H54 (cell line): ENCODE data around the gene NLRX1.
"Not testable (repeated sequence)": the region's sequence is repeated elsewhere in the genome, so short reads cannot be mapped to it uniquely, and the experiment has no call there.

Experiments
- DNase-seq: peaks from one replicate; pipeline ENCODE4 v3.0.0; 2011; ENCODE audit warnings: low spot score, mixed read lengths; ENCODE audit not compliant: insufficient read length
- FAIRE-seq: peaks from 3 replicates; lab custom pipeline; 2011; peaks lifted over from hg19 to GRCh38; lab: Jason Lieb, UNC
- POLR2A ChIP-seq: IDR thresholded peaks from 2 replicates; pipeline ENCODE4 v1.6.1; 2011; ENCODE audit warnings: low read depth, mild to moderate bottlenecking, low read length

The NLRX1 gene

GRCh38 chr11:119187123-119187892 is 18.8 kb downstream of the NLRX1 start:
- TF ChIP-seq POLR2A, result no peak
- DNase-seq, result no peak
- FAIRE-seq, result no peak

- DNase-seq, result no peak
- no peak for FAIRE-seq
- TF ChIP-seq POLR2A, result no peak
Measured at GRCh38 chr11:119188067-119188466, 19.5 kb downstream of the NLRX1 start.

GRCh38 chr11:119188887-119189286 is 20.4 kb downstream of the NLRX1 start:
- no peak for FAIRE-seq
- no peak for TF ChIP-seq POLR2A
- DNase-seq, result no peak

GRCh38 chr11:119189393-119189792 is 20.9 kb downstream of the NLRX1 start:
- DNase-seq (no peak), FAIRE-seq (no peak)
- no peak for TF ChIP-seq POLR2A

- DNase-seq (no peak), FAIRE-seq (no peak)
Measured at GRCh38 chr11:119190531-119190930, 22.0 kb downstream of the NLRX1 start.

GRCh38 chr11:119191265-119191664 is 22.7 kb downstream of the NLRX1 start:
- DNase-seq, FAIRE-seq: not testable (repeated sequence)

More at GRCh38 chr11:119190531-119190930, 22.0 kb downstream of the NLRX1 start:
- TF ChIP-seq POLR2A, result no peak

DNA sequence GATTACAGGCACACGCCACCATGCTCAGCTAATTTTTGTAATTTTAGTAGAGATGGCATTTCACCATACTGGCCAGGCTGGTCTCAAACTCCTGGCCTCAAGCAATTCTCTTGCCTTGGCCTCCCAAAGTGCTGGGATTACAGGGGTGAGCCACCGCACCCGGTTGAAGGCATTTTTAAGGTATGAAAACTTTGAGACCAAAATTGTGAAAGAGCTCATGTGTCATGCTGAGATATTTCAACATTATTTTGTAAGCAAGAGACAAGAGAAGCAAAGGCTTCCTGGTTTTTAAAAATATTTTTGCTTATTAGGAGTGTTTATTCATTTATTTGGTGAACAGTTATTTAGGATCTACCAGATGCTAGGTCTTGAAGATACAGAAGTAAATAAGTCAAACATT is 23.6 kb downstream of the NLRX1 start:
- FAIRE-seq (no peak), DNase-seq (no peak)
- TF ChIP-seq POLR2A, result no peak

GRCh38 chr11:119193001-119193400 is 24.5 kb downstream of the NLRX1 start:
- FAIRE-seq, result no peak
- no peak for TF ChIP-seq POLR2A
- DNase-seq, result no peak

DNA sequence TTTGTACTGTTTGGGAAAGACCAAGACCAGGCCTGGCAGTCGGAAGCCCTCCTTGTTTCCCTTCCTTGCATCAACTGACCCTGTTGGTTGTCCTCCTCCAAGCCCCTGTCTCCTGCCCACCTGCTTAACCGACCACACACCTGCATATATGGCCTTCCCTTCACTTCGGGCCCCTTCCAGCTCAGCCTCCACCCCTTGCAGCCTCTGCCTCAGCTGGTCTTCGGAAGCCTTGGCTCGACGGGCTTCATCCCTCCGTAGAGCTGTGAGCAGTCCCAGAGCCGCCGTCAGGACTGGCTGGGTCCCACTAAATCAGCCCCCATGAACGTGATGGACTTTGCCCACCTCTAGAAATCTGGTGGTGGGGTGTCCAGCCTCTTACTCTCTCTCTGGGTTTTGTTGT is 25.1 kb downstream of the NLRX1 start:
- FAIRE-seq (no peak), DNase-seq (no peak)
- no peak for TF ChIP-seq POLR2A

DNA sequence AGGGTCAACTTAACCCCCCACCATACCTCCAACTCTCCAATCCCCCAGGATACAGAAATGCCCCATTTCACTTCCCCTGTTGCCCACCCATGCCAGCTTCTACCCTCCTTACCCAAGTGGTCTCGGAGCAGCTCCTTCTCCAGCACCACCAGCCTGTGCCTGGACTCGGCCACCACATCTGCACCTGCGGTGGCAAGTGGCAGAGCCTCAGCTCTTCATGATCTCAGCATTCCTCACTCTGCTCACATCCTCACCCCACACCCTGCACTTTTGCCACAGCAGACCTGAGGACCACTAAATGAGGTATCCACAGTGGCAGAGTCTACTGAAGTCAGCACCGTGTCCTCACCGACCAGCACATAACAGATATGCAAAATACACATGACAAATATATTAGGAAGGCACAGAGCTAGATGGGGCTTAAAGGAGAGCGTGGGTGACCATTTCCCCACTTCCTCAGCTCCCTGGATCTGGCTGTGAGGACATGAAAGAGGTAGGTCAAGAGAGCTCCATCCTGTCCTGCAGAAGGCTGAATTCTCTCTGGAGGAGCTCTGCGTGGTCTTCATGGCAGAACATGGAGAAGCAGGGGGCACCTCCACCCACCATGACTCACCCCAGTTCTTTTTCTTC is 26.4 kb downstream of the NLRX1 start:
- TF ChIP-seq POLR2A, result no peak
- no peak for FAIRE-seq
- no peak for DNase-seq

- no peak for TF ChIP-seq POLR2A
- FAIRE-seq (peak; percentile 82), DNase-seq (peak; percentile 80)
Measured at GRCh38 chr11:119195680-119196079, 27.2 kb downstream of the NLRX1 start.

DNA sequence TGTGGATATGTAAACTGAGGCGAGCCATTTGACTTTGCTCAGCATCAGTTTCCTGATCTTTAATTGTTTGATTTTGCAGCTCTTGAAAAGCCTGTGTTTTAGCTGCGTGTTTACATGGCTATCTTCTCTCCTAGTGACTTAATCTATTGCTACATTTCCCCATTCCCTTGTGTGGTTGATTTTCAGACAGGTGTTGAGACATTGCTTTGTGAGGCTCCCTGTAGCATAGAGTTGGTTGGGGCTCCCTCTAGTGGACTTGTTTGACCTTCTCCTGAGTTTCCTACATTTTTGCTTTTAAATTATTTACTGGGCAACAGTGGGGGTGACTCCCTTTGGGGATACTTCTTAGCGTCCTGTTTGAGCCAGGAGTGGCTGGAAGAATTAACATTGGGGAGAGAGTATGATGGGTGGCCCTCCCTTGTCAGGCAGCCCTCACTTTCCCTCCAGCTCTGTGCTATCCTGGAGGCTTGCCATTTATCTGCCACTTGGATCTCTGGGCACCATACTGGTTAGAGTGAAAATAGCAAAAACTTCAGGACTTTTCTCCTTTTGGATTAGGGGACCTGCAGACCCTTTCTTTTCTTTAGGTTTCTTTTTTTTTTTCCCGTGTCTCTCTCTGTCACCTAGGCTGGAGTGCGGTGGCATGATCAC is 28.4 kb downstream of the NLRX1 start:
- FAIRE-seq (peak; percentile 55), DNase-seq (peak; percentile 47)
- no peak for TF ChIP-seq POLR2A

GRCh38 chr11:119198925-119199324 is 30.4 kb downstream of the NLRX1 start:
- DNase-seq (no peak), FAIRE-seq (no peak)
- TF ChIP-seq POLR2A, result no peak

- not testable (repeated sequence) for FAIRE-seq, DNase-seq
Measured at GRCh38 chr11:119201236-119201635, 32.7 kb downstream of the NLRX1 start.
